Effector memory CD8-positive, alpha-beta T cell (primary cell): ENCODE results near the gene ENTHD1.

Experiments used
- ATAC-seq: fragments of 150-1000 bp; cut with Tn5 transposase; replicated peaks from 2 replicates; pipeline ENCODE4 v1.10.0; 2021; ENCODE audit warnings: mild to moderate bottlenecking, moderate library complexity
- DNase-seq, 3 experiments: peaks; one replicate each; pipeline ENCODE4 v3.0.0; 2021
- H3K27ac Mint-ChIP-seq, 2 donors: one replicate each; pipeline ENCODE4 v1.8.0; 2022; ENCODE audit warnings: mild to moderate bottlenecking in 2 of 2, mixed read lengths in 2 of 2, moderate library complexity in 2 of 2
- H3K27me3 Mint-ChIP-seq, 2 donors: one replicate each; pipeline ENCODE4 v1.8.0; 2022; ENCODE audit warnings: mixed read lengths in 2 of 2
- H3K36me3 Mint-ChIP-seq: one replicate; pipeline ENCODE4 v1.8.0; 2022; ENCODE audit warnings: mild to moderate bottlenecking, moderate library complexity, mixed read lengths; ENCODE audit not compliant: insufficient read depth
- H3K4me1 Mint-ChIP-seq, 2 donors: one replicate each; pipeline ENCODE4 v1.8.0; 2022; ENCODE audit warnings: low read depth in 2 of 2, mixed read lengths in 2 of 2
- H3K4me3 Mint-ChIP-seq, 2 donors: one replicate each; pipeline ENCODE4 v1.8.0; 2022; ENCODE audit warnings: mild to moderate bottlenecking in 2 of 2, mixed read lengths in 2 of 2, moderate library complexity in 2 of 2
- H3K9me3 Mint-ChIP-seq, 2 donors: one replicate each; pipeline ENCODE4 v1.8.0; 2022; ENCODE audit warnings: mixed read lengths in 2 of 2

ENTHD1 gene

GRCh38 chr22:39773503-39773902 is 120.1 kb downstream of the ENTHD1 start:
- Mint-ChIP-seq H3K27ac (no peak overlapping the region), H3K4me1 (peaks cover 8 to 11% of the 10 kb centered on the region in 2 donors), H3K27me3 (no peaks in the 10 kb centered on the region), H3K9me3 (no peaks in the 10 kb centered on the region), H3K4me3 (no peak overlapping the region), H3K36me3 (no peaks in the 10 kb centered on the region)
- no peak for DNase-seq
- ATAC-seq = no peak

GRCh38 chr22:39771486-39771885 is 122.1 kb downstream of the ENTHD1 start:
- Mint-ChIP-seq H3K9me3 (no peaks in the 10 kb centered on the region), H3K4me3 (no peak overlapping the region)
- no peak for ATAC-seq

GRCh38 chr22:39765661-39766060 is 127.9 kb downstream of the ENTHD1 start:
- H3K9me3 Mint-ChIP-seq = no peaks in the 10 kb centered on the region

More at GRCh38 chr22:39771486-39771885, 122.1 kb downstream of the ENTHD1 start:
- Mint-ChIP-seq H3K27ac (no peak overlapping the region), H3K36me3 (no peaks in the 10 kb centered on the region), H3K27me3 (no peaks in the 10 kb centered on the region), H3K4me1 (peaks cover 8 to 11% of the 10 kb centered on the region in 2 donors)
- no peak for DNase-seq

DNA sequence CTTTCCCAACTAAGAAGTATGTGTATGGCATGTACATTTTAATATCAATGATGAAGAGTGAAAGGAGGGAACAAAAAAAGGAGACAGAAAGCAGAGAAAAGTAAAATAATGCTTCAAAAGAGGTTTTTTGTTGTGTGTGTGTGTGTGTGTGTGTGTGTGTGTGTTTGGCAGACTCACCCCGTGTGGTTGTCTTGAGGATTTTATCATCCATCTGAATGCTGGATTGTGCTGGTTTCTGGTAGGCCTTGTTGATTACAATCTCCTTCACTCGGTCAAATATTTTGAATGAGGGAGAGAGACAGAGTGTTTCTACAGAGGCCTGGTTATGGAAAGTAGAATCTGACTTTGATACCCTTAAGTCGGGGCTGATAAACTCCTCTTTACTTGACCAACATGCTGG is 128.5 kb downstream of the ENTHD1 start:
- H3K9me3 Mint-ChIP-seq = no peaks in the 10 kb centered on the region
- ATAC-seq (no peak), DNase-seq (no peak)
- no peaks in the 10 kb centered on the region for H3K27me3 Mint-ChIP-seq
- H3K27ac Mint-ChIP-seq = no peak overlapping the region
- peaks cover 2% of the 10 kb centered on the region for H3K36me3 Mint-ChIP-seq
- no peak overlapping the region for H3K4me3 Mint-ChIP-seq
- H3K4me1 Mint-ChIP-seq = no peaks in the 10 kb centered on the region

More at GRCh38 chr22:39765661-39766060, 127.9 kb downstream of the ENTHD1 start:
- Mint-ChIP-seq H3K27ac (no peak overlapping the region), H3K36me3 (peaks cover 2% of the 10 kb centered on the region), H3K27me3 (no peaks in the 10 kb centered on the region), H3K4me3 (no peak overlapping the region), H3K4me1 (no peaks in the 10 kb centered on the region)
- DNase-seq = no peak
- ATAC-seq = no peak

GRCh38 chr22:39763276-39763675 is 130.3 kb downstream of the ENTHD1 start:
- DNase-seq = no peak
- ATAC-seq = no peak
- no peak overlapping the region for H3K4me3 Mint-ChIP-seq
- H3K27me3 Mint-ChIP-seq = no peaks in the 10 kb centered on the region
- H3K9me3 Mint-ChIP-seq = no peaks in the 10 kb centered on the region
- no peaks in the 10 kb centered on the region for H3K4me1 Mint-ChIP-seq
- peaks cover 2% of the 10 kb centered on the region for H3K36me3 Mint-ChIP-seq
- H3K27ac Mint-ChIP-seq = no peak overlapping the region

DNA sequence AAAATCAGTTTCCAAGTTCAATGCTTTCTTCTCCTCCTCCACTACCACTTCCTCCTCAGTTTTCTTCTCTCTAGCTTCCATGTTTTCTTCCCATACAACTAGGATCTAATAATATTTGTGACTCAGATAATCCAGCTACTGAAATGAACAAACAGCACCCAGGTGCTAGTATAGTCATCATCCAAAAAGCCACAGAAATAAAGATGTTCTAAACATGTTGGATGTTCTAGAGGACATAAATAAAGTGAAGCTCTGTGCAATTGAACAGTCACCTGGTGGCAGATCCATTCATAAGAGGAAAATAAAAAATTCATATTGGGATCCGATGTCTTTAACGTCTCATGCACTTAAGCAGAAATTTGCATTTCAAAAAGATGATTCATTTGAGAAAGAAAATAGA is 142.8 kb downstream of the ENTHD1 start:
- ATAC-seq (no peak), DNase-seq (no peak)
- Mint-ChIP-seq H3K36me3 (no peaks in the 10 kb centered on the region), H3K27ac (no peak overlapping the region), H3K27me3 (peaks cover 0 to 16% of the 10 kb centered on the region in 2 donors), H3K4me1 (peaks cover 10 to 11% of the 10 kb centered on the region in 2 donors), H3K9me3 (no peaks in the 10 kb centered on the region), H3K4me3 (no peak overlapping the region)

- DNase-seq (no peak), ATAC-seq (no peak)
- peaks cover 14 to 17% of the 10 kb centered on the region in 2 donors for H3K4me1 Mint-ChIP-seq
- no peak overlapping the region for H3K4me3 Mint-ChIP-seq
- H3K27ac Mint-ChIP-seq = no peak overlapping the region
- no peaks in the 10 kb centered on the region for H3K9me3 Mint-ChIP-seq
- peaks cover 0 to 6% of the 10 kb centered on the region in 2 donors for H3K27me3 Mint-ChIP-seq
- no peaks in the 10 kb centered on the region for H3K36me3 Mint-ChIP-seq
Observed at GRCh38 chr22:39748877-39749276, 144.7 kb downstream of the ENTHD1 start.

DNA sequence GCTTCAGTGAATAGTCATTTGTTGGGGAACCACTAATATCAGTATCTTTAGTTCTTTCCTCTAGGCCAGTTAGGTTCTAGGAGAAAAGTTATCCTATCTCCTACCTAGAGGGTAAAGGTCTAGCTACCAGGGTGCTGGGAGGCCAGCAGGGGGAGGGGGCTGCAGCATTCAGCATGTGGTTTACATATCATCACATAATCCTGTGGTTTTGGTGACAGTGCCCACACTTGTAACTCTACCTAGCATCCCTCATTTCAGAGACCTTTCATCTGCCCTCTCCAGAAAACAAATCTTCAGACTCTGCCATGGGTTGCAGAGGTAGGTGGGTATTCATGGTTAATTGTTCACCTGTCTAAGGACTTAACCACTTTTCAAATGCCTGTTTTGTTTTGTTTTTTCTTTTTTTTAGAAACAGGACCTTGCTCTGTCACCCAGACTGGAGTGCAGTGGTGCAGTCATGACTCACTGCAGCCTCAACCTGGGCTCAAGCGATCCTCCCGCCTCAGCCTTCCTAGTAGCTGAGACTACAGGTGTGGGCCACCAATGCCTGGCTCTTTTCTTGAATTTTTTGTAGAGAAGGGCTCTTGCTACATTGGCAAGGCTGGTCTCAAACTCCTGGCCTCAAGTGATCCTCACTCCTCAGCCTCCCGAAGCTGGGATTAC is 146.8 kb downstream of the ENTHD1 start:
- Mint-ChIP-seq H3K4me3 (no peak overlapping the region), H3K4me1 (peaks cover 14 to 17% of the 10 kb centered on the region in 2 donors), H3K9me3 (no peaks in the 10 kb centered on the region), H3K27me3 (no peaks in the 10 kb centered on the region), H3K27ac (peak overlapping the region in 1 of 2 donors; percentile 1), H3K36me3 (no peaks in the 10 kb centered on the region)
- DNase-seq = no peak
- peak; percentile 51 for ATAC-seq

- DNase-seq (no peak), ATAC-seq (peak; percentile 36)
- Mint-ChIP-seq H3K4me1 (peaks cover 14 to 17% of the 10 kb centered on the region in 2 donors), H3K9me3 (no peaks in the 10 kb centered on the region), H3K36me3 (no peaks in the 10 kb centered on the region), H3K4me3 (peak overlapping the region in 1 of 2 donors; percentile 14), H3K27me3 (no peaks in the 10 kb centered on the region), H3K27ac (peak overlapping the region; percentile 1 to 19)
Observed at GRCh38 chr22:39745789-39746188, 147.8 kb downstream of the ENTHD1 start.

DNA sequence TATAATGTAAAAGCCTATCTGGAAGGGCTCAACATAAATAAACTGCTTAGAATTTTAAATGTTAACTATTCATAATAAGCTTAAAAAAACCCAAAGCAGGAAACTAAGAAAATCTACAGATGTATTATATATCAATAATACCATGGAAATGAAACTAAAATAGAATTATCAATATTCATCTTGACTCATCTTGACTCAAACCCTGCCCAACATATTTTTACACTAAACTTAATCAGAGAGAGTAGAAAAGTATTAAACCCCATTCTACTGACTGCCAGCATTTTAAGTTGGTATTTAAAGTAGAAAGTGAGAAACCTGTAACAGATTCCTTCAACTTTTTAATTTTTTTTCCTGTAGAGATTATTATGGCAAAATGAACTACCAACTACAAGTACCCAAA is 149.2 kb downstream of the ENTHD1 start:
- DNase-seq = no peak
- no peak for ATAC-seq
- H3K27ac Mint-ChIP-seq = no peak overlapping the region
- H3K36me3 Mint-ChIP-seq = no peaks in the 10 kb centered on the region
- no peaks in the 10 kb centered on the region for H3K9me3 Mint-ChIP-seq
- peaks cover 14 to 17% of the 10 kb centered on the region in 2 donors for H3K4me1 Mint-ChIP-seq
- H3K4me3 Mint-ChIP-seq = no peak overlapping the region
- H3K27me3 Mint-ChIP-seq = no peaks in the 10 kb centered on the region

GRCh38 chr22:39743935-39744334 is 149.6 kb downstream of the ENTHD1 start:
- no peak for ATAC-seq
- no peak overlapping the region for H3K27ac Mint-ChIP-seq

GRCh38 chr22:39739338-39740027 is 154.1 kb downstream of the ENTHD1 start:
- H3K4me1 Mint-ChIP-seq = no peaks in the 10 kb centered on the region
- DNase-seq (no peak), ATAC-seq (no peak)
- H3K9me3 Mint-ChIP-seq = no peaks in the 10 kb centered on the region
- H3K27me3 Mint-ChIP-seq = peaks cover 19 to 37% of the 10 kb centered on the region in 2 donors
- no peak overlapping the region for H3K4me3 Mint-ChIP-seq
- H3K36me3 Mint-ChIP-seq = no peaks in the 10 kb centered on the region
- no peak overlapping the region for H3K27ac Mint-ChIP-seq

More at GRCh38 chr22:39743935-39744334, 149.6 kb downstream of the ENTHD1 start:
- no peaks in the 10 kb centered on the region for H3K9me3 Mint-ChIP-seq
- no peaks in the 10 kb centered on the region for H3K36me3 Mint-ChIP-seq
- no peaks in the 10 kb centered on the region for H3K27me3 Mint-ChIP-seq
- H3K4me3 Mint-ChIP-seq = no peak overlapping the region
- H3K4me1 Mint-ChIP-seq = peaks cover 14 to 17% of the 10 kb centered on the region in 2 donors
- DNase-seq = no peak

- H3K27ac Mint-ChIP-seq = no peak overlapping the region
Observed at GRCh38 chr22:39738746-39739145, 154.8 kb downstream of the ENTHD1 start.

GRCh38 chr22:39735776-39736175 is 157.8 kb downstream of the ENTHD1 start:
- H3K9me3 Mint-ChIP-seq = no peaks in the 10 kb centered on the region
- H3K36me3 Mint-ChIP-seq = no peaks in the 10 kb centered on the region
- no peaks in the 10 kb centered on the region for H3K4me1 Mint-ChIP-seq
- no peak overlapping the region for H3K27ac Mint-ChIP-seq
- ATAC-seq (no peak), DNase-seq (no peak)
- H3K27me3 Mint-ChIP-seq = peaks cover 19 to 64% of the 10 kb centered on the region in 2 donors
- no peak overlapping the region for H3K4me3 Mint-ChIP-seq

More at GRCh38 chr22:39738746-39739145, 154.8 kb downstream of the ENTHD1 start:
- H3K27me3 Mint-ChIP-seq = peaks cover 19 to 43% of the 10 kb centered on the region in 2 donors
- no peaks in the 10 kb centered on the region for H3K4me1 Mint-ChIP-seq
- DNase-seq (no peak), ATAC-seq (no peak)
- no peaks in the 10 kb centered on the region for H3K36me3 Mint-ChIP-seq
- H3K9me3 Mint-ChIP-seq = no peaks in the 10 kb centered on the region
- H3K4me3 Mint-ChIP-seq = no peak overlapping the region
